HG03354 (cell line): ENCODE data around the gene XXYLT1.

Experiments
- ATAC-seq: cut with Tn5 transposase; IDR thresholded peaks from one replicate; pipeline ENCODE4 v1.9.1; 2021; ENCODE audit warnings: mild to moderate bottlenecking; ENCODE audit not compliant: unreplicated experiment, poor library complexity, severe bottlenecking

XXYLT1 gene

GRCh38 chr3:195032955-195033354 is 238.0 kb downstream of the XXYLT1 start:
- ATAC-seq: no peak

- ATAC-seq: no peak
Measured at GRCh38 chr3:195032106-195032759, 238.7 kb downstream of the XXYLT1 start.

- no peak for ATAC-seq
Measured at GRCh38 chr3:195031574-195032003, 239.4 kb downstream of the XXYLT1 start.

- no peak for ATAC-seq
Measured at GRCh38 chr3:195030791-195031321, 240.1 kb downstream of the XXYLT1 start.

- no peak for ATAC-seq
Measured at GRCh38 chr3:195028877-195029606, 241.9 kb downstream of the XXYLT1 start.

- no peak for ATAC-seq
Measured at GRCh38 chr3:195025884-195026200, 245.1 kb downstream of the XXYLT1 start.

- ATAC-seq: no peak
Measured at GRCh38 chr3:195025056-195025883, 245.7 kb downstream of the XXYLT1 start.

GRCh38 chr3:195023989-195024388 is 247.0 kb downstream of the XXYLT1 start:
- ATAC-seq: no peak

- ATAC-seq: no peak
Measured at GRCh38 chr3:195023576-195023975, 247.4 kb downstream of the XXYLT1 start.

- no peak for ATAC-seq
Measured at GRCh38 chr3:195021692-195022091, 249.3 kb downstream of the XXYLT1 start.

- ATAC-seq: no peak
Measured at GRCh38 chr3:195020921-195021320, 250.0 kb downstream of the XXYLT1 start.

- no peak for ATAC-seq
Measured at GRCh38 chr3:195020185-195020584, 250.8 kb downstream of the XXYLT1 start.

GRCh38 chr3:195019335-195019734 is 251.6 kb downstream of the XXYLT1 start:
- ATAC-seq: no peak
